A549 (cell line): ENCODE results near the gene HSD17B7. TPM values are rescaled to one million over a fixed set of nuclear protein-coding genes. Genes with fewer than 3 reads are reported as not detected.
A peak's percentile ranks its signal among the peaks of the same experiment; 100 is the strongest.

Experiments
- ATAC-seq, 2 experiments: fragments of 200-7000 bp in 1 of 2; fragments of >200 bp in 1 of 2; cut with Nextera tagmentation in 1 of 2; cut with Tn5 transposase in 1 of 2; 3 replicates each; pipeline versions ENCODE4 v1.8.0 to v1.9.1; 2018 to 2020; ENCODE audit warnings: mild to moderate bottlenecking in 1 of 2, moderate library complexity in 1 of 2
- CTCF ChIA-PET: fragments of 300-600 bp; sonication (Branson Sonifier 250); formaldehyde crosslinking; extraction: SDS; loops from one replicate; lab custom pipeline; 2021; ENCODE audit warnings: antibody characterized with exemption, inconsistent platforms; lab: Yijun Ruan, JAX
- POLR2A ChIA-PET: fragments of 350-600 bp; formaldehyde crosslinking; extraction: SDS; loops from one replicate; lab custom pipeline; 2021; ENCODE audit warnings: antibody characterized with exemption, inconsistent platforms; lab: Yijun Ruan, JAX
- DNase-seq, 2 experiments: peaks; one replicate each; pipeline versions ENCODE4 v3.0.0 to v3.0.0-alpha.2; 2011 to 2016; ENCODE audit warnings: low read depth in 1 of 2, low spot score in 1 of 2
- FAIRE-seq: peaks from 2 replicates; lab custom pipeline; 2011; peaks lifted over from hg19 to GRCh38; lab: Jason Lieb, UNC
- H3K27ac ChIP-seq, 2 experiments: fragments of >200 bp; sonication (Bioruptor Twin); formaldehyde crosslinking; 3 replicates each; pipeline ENCODE4 v1.5.1; 2016 to 2017
- H3K4me1 ChIP-seq: fragments of >200 bp; sonication (Bioruptor Twin); formaldehyde crosslinking; 3 replicates; pipeline ENCODE4 v1.6.1; 2016
- H3K4me2 ChIP-seq: fragments of >200 bp; sonication (Bioruptor Twin); formaldehyde crosslinking; 3 replicates; pipeline ENCODE4 v1.6.1; 2016
- H3K4me3 ChIP-seq: fragments of >200 bp; sonication (Bioruptor Twin); formaldehyde crosslinking; 3 replicates; pipeline ENCODE4 v1.5.1; 2016
- H3K9me3 ChIP-seq: fragments of >200 bp; sonication (Bioruptor Twin); formaldehyde crosslinking; 3 replicates; pipeline ENCODE4 v1.6.1; 2016
- ATOH8 ChIP-seq: fragments of 250-450 bp; sonication (Bioruptor Pico); IDR thresholded peaks from 2 replicates; pipeline ENCODE4 v1.5.0; 2020; ENCODE audit warnings: low read depth, mild to moderate bottlenecking, moderate library complexity
- CHD2 ChIP-seq: fragments of 150-350 bp; IDR thresholded peaks from 2 replicates; pipeline ENCODE4 v1.6.1; 2014; ENCODE audit warnings: low read length; ENCODE audit not compliant: partially characterized antibody
- EHMT2 ChIP-seq: fragments of 200-600 bp; sonication (generic); IDR thresholded peaks from 2 replicates; pipeline ENCODE4 v1.6.1; 2016; ENCODE audit warnings: antibody characterized with exemption, low read depth, mild to moderate bottlenecking, moderate library complexity
- HDAC2 ChIP-seq: fragments of 200-600 bp; sonication (generic); IDR thresholded peaks from 2 replicates; pipeline ENCODE4 v1.6.1; 2016
- JUNB ChIP-seq: fragments of >200 bp; sonication (Bioruptor Twin); formaldehyde crosslinking; IDR thresholded peaks from 2 replicates; pipeline ENCODE4 v1.6.1; 2016
- KDM1A ChIP-seq: fragments of 200-600 bp; sonication (generic); IDR thresholded peaks from 2 replicates; pipeline ENCODE4 v1.6.1; 2016; ENCODE audit warnings: low read depth, mild to moderate bottlenecking
- MAFK ChIP-seq: fragments of 450-650 bp; IDR thresholded peaks from 2 replicates; pipeline ENCODE4 v1.6.1; 2014; ENCODE audit not compliant: partially characterized antibody
- MAZ ChIP-seq: fragments of 150-350 bp; IDR thresholded peaks from 2 replicates; pipeline ENCODE4 v1.6.1; 2014; ENCODE audit warnings: antibody characterized with exemption, low read depth, low read length, borderline replicate concordance
- NPAS2 ChIP-seq: fragments of 250-450 bp; sonication (Bioruptor Pico); IDR thresholded peaks from 2 replicates; pipeline ENCODE4 v1.8.0; 2022; ENCODE audit warnings: mild to moderate bottlenecking, moderate library complexity, borderline replicate concordance
- NR3C1 ChIP-seq: fragments of >200 bp; sonication (Bioruptor Twin); formaldehyde crosslinking; IDR thresholded peaks from 3 replicates; pipeline ENCODE4 v1.6.1; 2017
- POLR2A ChIP-seq: IDR thresholded peaks from 2 replicates; pipeline ENCODE4 v1.6.1; 2012; ENCODE audit warnings: mild to moderate bottlenecking, low read length
- RAD21 ChIP-seq, 2 experiments: fragments of >200 bp in 1 of 2; sonication (Bioruptor Twin) in 1 of 2; formaldehyde crosslinking in 1 of 2; IDR thresholded peaks in 1 of 2; conservative IDR thresholded peaks in 1 of 2; 2 replicates in 1 of 2; 3 replicates in 1 of 2; pipeline ENCODE4 v1.6.1; 2012 to 2018; ENCODE audit warnings: inconsistent platforms in 1 of 2
- RFX5 ChIP-seq: fragments of 450-650 bp; IDR thresholded peaks from 2 replicates; pipeline ENCODE4 v1.7.1; 2014; ENCODE audit warnings: antibody characterized with exemption, mild to moderate bottlenecking, moderate library complexity
- TFCP2L1 ChIP-seq: fragments of 250-450 bp; sonication (Bioruptor Pico); IDR thresholded peaks from 2 replicates; pipeline ENCODE4 v1.5.0; 2021; ENCODE audit warnings: mild to moderate bottlenecking
- TP53 ChIP-seq: fragments of 250-450 bp; sonication (Bioruptor Pico); IDR thresholded peaks from 2 replicates; pipeline ENCODE4 v1.5.0; 2021; ENCODE audit warnings: mild to moderate bottlenecking, moderate library complexity
- ZFP36 ChIP-seq: fragments of 450-650 bp; IDR thresholded peaks from 2 replicates; pipeline ENCODE4 v1.6.1; 2014; ENCODE audit warnings: borderline replicate concordance; ENCODE audit not compliant: partially characterized antibody
- ZNF302 ChIP-seq: fragments of 250-450 bp; sonication (Bioruptor Pico); IDR thresholded peaks from 2 replicates; pipeline ENCODE4 v1.9.0; 2021; ENCODE audit warnings: inconsistent platforms, mild to moderate bottlenecking, moderate library complexity
- WGBS: methylation state at CpG from one replicate; pipeline ENCODE4 v1.1.6; 2017; ENCODE audit errors: missing lambda C conversion rate; 5-methylcytosine and 5-hydroxymethylcytosine counted together
- polyA plus RNA-seq, 4 experiments: library from polyadenylated mRNA; depleted of rRNA in 3 of 4; stranded (reverse); fragments of >200 nt; fragmentation: RNase III in 1 of 4; extraction: RNeasy Plus Mini Kit Qiagen cat#74134 plus additional on column Dnase treatment in 1 of 4; gene quantifications; 2 replicates in 3 of 4; 3 replicates in 1 of 4; pipeline ENCODE4 v1.2.3, GENCODE V29; 2011 to 2017
- TF ChIP-seq, protein P1 (sequence below): fragments of 200-600 bp; sonication (generic); IDR thresholded peaks from 2 replicates; pipeline ENCODE4 v1.6.1; 2016; ENCODE audit warnings: antibody characterized with exemption, mild to moderate bottlenecking, moderate library complexity
- TF ChIP-seq, protein P2 (sequence below): fragments of >200 bp; sonication (Bioruptor Twin); formaldehyde crosslinking; IDR thresholded peaks from 2 replicates; pipeline ENCODE4 v1.6.1; 2016
- TF ChIP-seq, protein P3 (sequence below): fragments of >200 bp; sonication (Bioruptor Twin); formaldehyde crosslinking; IDR thresholded peaks from 3 replicates; pipeline ENCODE4 v1.6.1; 2016
- TF ChIP-seq, protein P4 (sequence below): fragments of 450-650 bp; IDR thresholded peaks from 2 replicates; pipeline ENCODE4 v1.6.1; 2014; ENCODE audit warnings: antibody characterized with exemption

HSD17B7 gene
- polyA plus RNA-seq, 2 of the 4 experiments (the other 2 are of a cell fraction): 14.0 to 22.1 TPM

GRCh38 chr1:162822391-162823200 lies 32.1 kb downstream of the HSD17B7 start:
- CTCF ChIA-PET: no interaction called here
- TF ChIP-seq, protein P1, sequence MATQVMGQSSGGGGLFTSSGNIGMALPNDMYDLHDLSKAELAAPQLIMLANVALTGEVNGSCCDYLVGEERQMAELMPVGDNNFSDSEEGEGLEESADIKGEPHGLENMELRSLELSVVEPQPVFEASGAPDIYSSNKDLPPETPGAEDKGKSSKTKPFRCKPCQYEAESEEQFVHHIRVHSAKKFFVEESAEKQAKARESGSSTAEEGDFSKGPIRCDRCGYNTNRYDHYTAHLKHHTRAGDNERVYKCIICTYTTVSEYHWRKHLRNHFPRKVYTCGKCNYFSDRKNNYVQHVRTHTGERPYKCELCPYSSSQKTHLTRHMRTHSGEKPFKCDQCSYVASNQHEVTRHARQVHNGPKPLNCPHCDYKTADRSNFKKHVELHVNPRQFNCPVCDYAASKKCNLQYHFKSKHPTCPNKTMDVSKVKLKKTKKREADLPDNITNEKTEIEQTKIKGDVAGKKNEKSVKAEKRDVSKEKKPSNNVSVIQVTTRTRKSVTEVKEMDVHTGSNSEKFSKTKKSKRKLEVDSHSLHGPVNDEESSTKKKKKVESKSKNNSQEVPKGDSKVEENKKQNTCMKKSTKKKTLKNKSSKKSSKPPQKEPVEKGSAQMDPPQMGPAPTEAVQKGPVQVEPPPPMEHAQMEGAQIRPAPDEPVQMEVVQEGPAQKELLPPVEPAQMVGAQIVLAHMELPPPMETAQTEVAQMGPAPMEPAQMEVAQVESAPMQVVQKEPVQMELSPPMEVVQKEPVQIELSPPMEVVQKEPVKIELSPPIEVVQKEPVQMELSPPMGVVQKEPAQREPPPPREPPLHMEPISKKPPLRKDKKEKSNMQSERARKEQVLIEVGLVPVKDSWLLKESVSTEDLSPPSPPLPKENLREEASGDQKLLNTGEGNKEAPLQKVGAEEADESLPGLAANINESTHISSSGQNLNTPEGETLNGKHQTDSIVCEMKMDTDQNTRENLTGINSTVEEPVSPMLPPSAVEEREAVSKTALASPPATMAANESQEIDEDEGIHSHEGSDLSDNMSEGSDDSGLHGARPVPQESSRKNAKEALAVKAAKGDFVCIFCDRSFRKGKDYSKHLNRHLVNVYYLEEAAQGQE: no peak
- no peak for TF ChIP-seq RFX5
- TF ChIP-seq POLR2A: no peak
- TF ChIP-seq ATOH8 (CRISPR knock-in tag): no peak
- TF ChIP-seq, protein P2, sequence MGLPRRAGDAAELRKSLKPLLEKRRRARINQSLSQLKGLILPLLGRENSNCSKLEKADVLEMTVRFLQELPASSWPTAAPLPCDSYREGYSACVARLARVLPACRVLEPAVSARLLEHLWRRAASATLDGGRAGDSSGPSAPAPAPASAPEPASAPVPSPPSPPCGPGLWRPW: no peak
- no peak for TF ChIP-seq JUNB
- no peak for TF ChIP-seq TFCP2L1 (CRISPR knock-in tag)
- TF ChIP-seq NPAS2 (CRISPR knock-in tag): no peak
- TF ChIP-seq ZNF302: no peak
- TF ChIP-seq ZFP36: no peak
- TF ChIP-seq MAFK: no peak
- TF ChIP-seq, all 56 proteins: peak for 0
- DNase-seq: peak; percentile 17 to 25
- no peak for FAIRE-seq
- 9% methylated on average over 38 of the region's 44 CpGs for WGBS
- Histone ChIP-seq H3K27ac (peak overlapping the region in 1 of 2 experiments; percentile 58; a peak in 2 of 6 replicates), H3K9me3 (no peaks in the 10 kb centered on the region), H3K4me1 (no peaks in the 10 kb centered on the region), H3K4me2 (peak overlapping the region; percentile 87), H3K4me3 (peak overlapping the region; percentile 46)
- POLR2A ChIA-PET: no interaction called here
- ATAC-seq: peak; percentile 84 to 91

DNA sequence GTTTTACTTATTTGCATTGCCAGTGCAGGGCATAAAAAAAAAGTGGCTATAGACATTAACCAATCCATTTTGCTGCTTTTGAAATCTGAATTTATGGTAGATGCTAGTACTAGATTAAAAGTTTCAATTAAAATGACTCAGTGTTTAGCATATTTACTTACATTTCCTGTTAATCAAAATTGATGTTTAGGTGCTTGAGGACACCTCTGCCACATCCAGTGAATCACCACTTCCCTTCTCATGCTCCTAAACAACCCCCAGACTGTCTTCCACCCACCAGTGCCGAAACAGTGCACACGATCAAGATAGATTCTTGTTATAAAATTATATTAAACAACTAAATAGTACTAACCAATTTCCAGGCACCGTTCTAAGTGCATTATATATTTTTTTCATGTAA lies 32.7 kb downstream of the HSD17B7 start:
- H3K4me2 ChIP-seq: no peak overlapping the region; the same call in 2 of the 3 replicates
- ChIA-PET POLR2A (no interaction called here), CTCF (interaction anchor here (1.4 kb wide), 1 partner anchor 10 kb away, joined by 3 read pairs; no protein-coding TSS in a partner anchor)
- 75% methylated on average over 3 of the region's 3 CpGs for WGBS
- H3K9me3 ChIP-seq: no peaks in the 10 kb centered on the region
- no peaks in the 10 kb centered on the region for H3K4me1 ChIP-seq
- no peak overlapping the region for H3K27ac ChIP-seq
- ATAC-seq: 0 out of 6 replicates have a peak, but pooled peaks of 1 of the 2 experiments have one; percentile 12
- no peak for FAIRE-seq
- H3K4me3 ChIP-seq: no peak overlapping the region
- DNase-seq: no peak
- TF ChIP-seq MAFK: no peak
- TF ChIP-seq, protein P3, sequence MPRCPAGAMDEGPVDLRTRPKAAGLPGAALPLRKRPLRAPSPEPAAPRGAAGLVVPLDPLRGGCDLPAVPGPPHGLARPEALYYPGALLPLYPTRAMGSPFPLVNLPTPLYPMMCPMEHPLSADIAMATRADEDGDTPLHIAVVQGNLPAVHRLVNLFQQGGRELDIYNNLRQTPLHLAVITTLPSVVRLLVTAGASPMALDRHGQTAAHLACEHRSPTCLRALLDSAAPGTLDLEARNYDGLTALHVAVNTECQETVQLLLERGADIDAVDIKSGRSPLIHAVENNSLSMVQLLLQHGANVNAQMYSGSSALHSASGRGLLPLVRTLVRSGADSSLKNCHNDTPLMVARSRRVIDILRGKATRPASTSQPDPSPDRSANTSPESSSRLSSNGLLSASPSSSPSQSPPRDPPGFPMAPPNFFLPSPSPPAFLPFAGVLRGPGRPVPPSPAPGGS: no peak
- no peak for TF ChIP-seq ATOH8 (CRISPR knock-in tag)
- no peak for TF ChIP-seq TFCP2L1 (CRISPR knock-in tag)
- no peak for TF ChIP-seq HDAC2
- TF ChIP-seq RAD21 (conservative IDR thresholded peaks at IDR 0.05 in 1 of 2, IDR thresholded peaks at IDR 0.05 in 1 of 2): no peak
- TF ChIP-seq CHD2: no peak
- no peak for TF ChIP-seq TP53 (CRISPR knock-in tag)
- no peak for TF ChIP-seq KDM1A
- TF ChIP-seq MAZ: no peak
- TF ChIP-seq NR3C1: no peak
- TF ChIP-seq EHMT2: no peak
- TF ChIP-seq, protein P4, sequence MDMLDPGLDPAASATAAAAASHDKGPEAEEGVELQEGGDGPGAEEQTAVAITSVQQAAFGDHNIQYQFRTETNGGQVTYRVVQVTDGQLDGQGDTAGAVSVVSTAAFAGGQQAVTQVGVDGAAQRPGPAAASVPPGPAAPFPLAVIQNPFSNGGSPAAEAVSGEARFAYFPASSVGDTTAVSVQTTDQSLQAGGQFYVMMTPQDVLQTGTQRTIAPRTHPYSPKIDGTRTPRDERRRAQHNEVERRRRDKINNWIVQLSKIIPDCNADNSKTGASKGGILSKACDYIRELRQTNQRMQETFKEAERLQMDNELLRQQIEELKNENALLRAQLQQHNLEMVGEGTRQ: no peak
- no peak for TF ChIP-seq NPAS2 (CRISPR knock-in tag)
